Epithelial cell of esophagus (primary cell): ENCODE results near the gene TBC1D17.

Experiments used
- DNase-seq: peaks from one replicate; pipeline ENCODE4 v3.0.0; 2010; ENCODE audit warnings: low read depth
- H3K4me3 ChIP-seq: 2 replicates; pipeline ENCODE4 v1.5.1; 2011; ENCODE audit warnings: mild to moderate bottlenecking, low read length, control low read depth
- TF ChIP-seq, protein P1 (sequence below): IDR thresholded peaks from 2 replicates; pipeline ENCODE4 v1.5.1; 2011; ENCODE audit warnings: low read depth, mild to moderate bottlenecking, low read length, control low read depth, inconsistent platforms; ENCODE audit not compliant: insufficient read depth; ENCODE audit errors: missing control alignments

TBC1D17 gene

GRCh38 chr19:49936549-49936948 lies 59.0 kb downstream of the TBC1D17 start:
- TF ChIP-seq, protein P1, sequence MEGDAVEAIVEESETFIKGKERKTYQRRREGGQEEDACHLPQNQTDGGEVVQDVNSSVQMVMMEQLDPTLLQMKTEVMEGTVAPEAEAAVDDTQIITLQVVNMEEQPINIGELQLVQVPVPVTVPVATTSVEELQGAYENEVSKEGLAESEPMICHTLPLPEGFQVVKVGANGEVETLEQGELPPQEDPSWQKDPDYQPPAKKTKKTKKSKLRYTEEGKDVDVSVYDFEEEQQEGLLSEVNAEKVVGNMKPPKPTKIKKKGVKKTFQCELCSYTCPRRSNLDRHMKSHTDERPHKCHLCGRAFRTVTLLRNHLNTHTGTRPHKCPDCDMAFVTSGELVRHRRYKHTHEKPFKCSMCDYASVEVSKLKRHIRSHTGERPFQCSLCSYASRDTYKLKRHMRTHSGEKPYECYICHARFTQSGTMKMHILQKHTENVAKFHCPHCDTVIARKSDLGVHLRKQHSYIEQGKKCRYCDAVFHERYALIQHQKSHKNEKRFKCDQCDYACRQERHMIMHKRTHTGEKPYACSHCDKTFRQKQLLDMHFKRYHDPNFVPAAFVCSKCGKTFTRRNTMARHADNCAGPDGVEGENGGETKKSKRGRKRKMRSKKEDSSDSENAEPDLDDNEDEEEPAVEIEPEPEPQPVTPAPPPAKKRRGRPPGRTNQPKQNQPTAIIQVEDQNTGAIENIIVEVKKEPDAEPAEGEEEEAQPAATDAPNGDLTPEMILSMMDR: no peak
- H3K4me3 ChIP-seq: no peak overlapping the region
- DNase-seq: no peak

- peak; percentile 64 for DNase-seq
- TF ChIP-seq, protein P1: peak; percentile 97
- no peak overlapping the region for H3K4me3 ChIP-seq
Observed at GRCh38 chr19:49937750-49938381, 60.4 kb downstream of the TBC1D17 start.
